Activated naive CD8-positive, alpha-beta T cell treated with anti-CD3 and anti-CD28 coated beads, Interleukin-2, amount 10 ng/mL, durations not matched to agents 7 days and 5 days (primary cell): ENCODE results near the gene SLC9A8. TPM values are rescaled to one million over a fixed set of nuclear protein-coding genes. Genes with fewer than 3 reads are reported as not detected.
A peak's percentile ranks its signal among the peaks of the same experiment; 100 is the strongest.
"Not testable (repeated sequence)": the region's sequence is repeated elsewhere in the genome, so short reads cannot be mapped to it uniquely, and the experiment has no call there.

Experiments
- ATAC-seq: fragments of 150-1000 bp; cut with Tn5 transposase; one replicate; pipeline ENCODE4 v1.10.0; 2021; ENCODE audit warnings: low read depth, moderate library complexity
- POLR2A ChIA-PET: fragments of 350-600 bp; sonication (Branson Sonifier 250); formaldehyde crosslinking; loops from one replicate; lab custom pipeline; 2021; ENCODE audit warnings: antibody characterized with exemption; lab: Charles Lee
- DNase-seq: peaks from one replicate; pipeline ENCODE4 v3.0.0; 2021
- H3K27ac Mint-ChIP-seq: one replicate; pipeline ENCODE4 v1.8.0; 2022; ENCODE audit warnings: mild to moderate bottlenecking, mixed read lengths
- H3K27me3 Mint-ChIP-seq: one replicate; pipeline ENCODE4 v1.8.0; 2022; ENCODE audit warnings: mild to moderate bottlenecking, moderate library complexity, mixed read lengths
- H3K36me3 Mint-ChIP-seq: one replicate; pipeline ENCODE4 v1.8.0; 2021; ENCODE audit warnings: mild to moderate bottlenecking, mixed read lengths
- H3K4me1 Mint-ChIP-seq: one replicate; pipeline ENCODE4 v1.8.0; 2021; ENCODE audit warnings: mixed read lengths
- H3K4me3 Mint-ChIP-seq: one replicate; pipeline ENCODE4 v1.8.0; 2022; ENCODE audit warnings: mild to moderate bottlenecking, moderate library complexity, mixed read lengths
- H3K9me3 Mint-ChIP-seq: one replicate; pipeline ENCODE4 v1.8.0; 2021; ENCODE audit warnings: mixed read lengths
- total RNA-seq, 2 experiments: library from RNA; stranded (reverse); gene quantifications; one replicate each; pipeline ENCODE4 v1.2.3, GENCODE V29; 2021

SLC9A8 gene
- total RNA-seq, 2 experiments from 2014 or later: 18.8 to 22.3 TPM

DNA sequence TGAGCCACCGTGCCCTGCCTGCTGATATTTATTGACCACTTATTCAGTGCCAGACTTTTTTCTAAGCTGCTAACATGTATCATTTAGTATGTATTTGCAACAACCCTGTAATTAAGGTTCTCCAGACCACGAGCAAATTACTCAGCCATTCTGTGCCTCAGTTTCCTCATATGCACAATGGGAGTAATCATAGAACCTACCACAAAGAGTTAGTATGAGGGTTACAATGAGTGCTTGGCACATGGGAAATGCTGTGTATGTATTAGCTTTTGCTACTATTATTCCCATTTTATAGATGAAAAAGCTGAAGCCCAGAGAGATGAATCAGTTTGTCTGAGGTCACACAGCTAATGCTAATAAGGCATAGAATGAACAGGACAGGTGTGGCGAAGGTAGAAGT lies 20.0 kb upstream of the SLC9A8 start:
- Mint-ChIP-seq H3K4me3 (no peak overlapping the region), H3K9me3 (no peaks in the 10 kb centered on the region), H3K27ac (no peak overlapping the region), H3K27me3 (peaks cover 24% of the 10 kb centered on the region), H3K36me3 (peaks cover 3% of the 10 kb centered on the region), H3K4me1 (peaks cover 17% of the 10 kb centered on the region)
- POLR2A ChIA-PET: no interaction called here
- ATAC-seq: no peak
- no peak for DNase-seq

DNA sequence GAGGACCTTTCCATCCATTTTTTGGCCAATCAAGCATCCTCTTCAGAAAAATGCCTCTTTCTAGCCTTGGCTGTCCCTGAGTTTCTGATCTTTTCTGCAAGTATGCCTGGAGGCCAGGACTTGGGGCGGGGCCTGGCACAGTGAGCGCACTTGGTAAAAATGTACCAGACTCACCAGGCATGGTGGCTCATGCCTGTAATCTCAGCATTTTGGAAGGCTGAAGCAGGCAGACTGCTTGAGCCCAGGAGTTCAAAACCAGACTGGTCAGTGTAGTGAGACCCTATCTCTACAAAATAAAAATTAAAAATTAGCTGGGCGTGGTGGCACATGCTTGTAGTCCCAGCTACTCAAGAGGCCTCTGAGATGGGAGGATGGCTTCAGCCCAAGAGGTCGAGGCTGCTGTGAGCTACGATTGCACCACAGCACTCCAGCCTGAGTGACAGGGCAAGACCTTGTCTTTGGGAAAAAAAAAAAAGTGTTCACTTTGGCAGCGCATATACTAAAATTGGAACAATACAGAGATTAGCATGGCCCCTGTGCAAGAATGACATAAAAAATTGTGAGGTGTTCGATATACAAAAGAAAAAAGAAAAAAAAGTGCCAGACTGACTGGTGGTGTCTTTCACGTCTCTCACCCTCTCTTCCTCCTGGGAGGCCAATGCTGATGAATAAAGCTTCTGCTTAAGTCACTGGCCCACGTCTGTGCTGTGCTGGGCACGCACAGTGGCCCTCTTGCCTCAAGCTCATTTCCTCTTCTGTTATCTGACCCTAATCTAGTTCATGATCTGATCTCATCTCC lies 18.1 kb upstream of the SLC9A8 start:
- Mint-ChIP-seq H3K9me3 (no peaks in the 10 kb centered on the region), H3K27me3 (peaks cover 28% of the 10 kb centered on the region), H3K36me3 (peaks cover 3% of the 10 kb centered on the region), H3K4me3 (no peak overlapping the region), H3K4me1 (peaks cover 18% of the 10 kb centered on the region), H3K27ac (peak overlapping the region; percentile 70)
- ATAC-seq: peak; percentile 68
- DNase-seq: no peak
- POLR2A ChIA-PET: no interaction called here

DNA sequence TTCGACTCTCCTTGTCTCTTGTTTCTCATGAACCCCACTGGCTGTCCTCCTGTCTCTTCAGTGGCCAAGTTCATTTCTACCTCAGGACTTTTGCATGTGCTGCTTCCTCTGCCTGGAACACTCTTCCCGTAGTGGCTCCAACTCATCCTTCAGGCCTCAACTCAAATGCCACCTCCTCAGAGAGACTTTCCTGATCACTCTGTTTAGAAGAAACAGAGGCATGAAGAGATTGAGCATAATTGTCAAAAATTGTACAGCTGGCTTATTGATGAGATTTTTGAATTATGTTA lies 17.5 kb upstream of the SLC9A8 start:
- Mint-ChIP-seq H3K4me1 (peaks cover 20% of the 10 kb centered on the region), H3K27me3 (peaks cover 28% of the 10 kb centered on the region), H3K9me3 (no peaks in the 10 kb centered on the region), H3K36me3 (peaks cover 3% of the 10 kb centered on the region), H3K4me3 (no peak overlapping the region), H3K27ac (peak overlapping the region; percentile 70)
- DNase-seq (no peak), ATAC-seq (no peak)
- POLR2A ChIA-PET: no interaction called here

DNA sequence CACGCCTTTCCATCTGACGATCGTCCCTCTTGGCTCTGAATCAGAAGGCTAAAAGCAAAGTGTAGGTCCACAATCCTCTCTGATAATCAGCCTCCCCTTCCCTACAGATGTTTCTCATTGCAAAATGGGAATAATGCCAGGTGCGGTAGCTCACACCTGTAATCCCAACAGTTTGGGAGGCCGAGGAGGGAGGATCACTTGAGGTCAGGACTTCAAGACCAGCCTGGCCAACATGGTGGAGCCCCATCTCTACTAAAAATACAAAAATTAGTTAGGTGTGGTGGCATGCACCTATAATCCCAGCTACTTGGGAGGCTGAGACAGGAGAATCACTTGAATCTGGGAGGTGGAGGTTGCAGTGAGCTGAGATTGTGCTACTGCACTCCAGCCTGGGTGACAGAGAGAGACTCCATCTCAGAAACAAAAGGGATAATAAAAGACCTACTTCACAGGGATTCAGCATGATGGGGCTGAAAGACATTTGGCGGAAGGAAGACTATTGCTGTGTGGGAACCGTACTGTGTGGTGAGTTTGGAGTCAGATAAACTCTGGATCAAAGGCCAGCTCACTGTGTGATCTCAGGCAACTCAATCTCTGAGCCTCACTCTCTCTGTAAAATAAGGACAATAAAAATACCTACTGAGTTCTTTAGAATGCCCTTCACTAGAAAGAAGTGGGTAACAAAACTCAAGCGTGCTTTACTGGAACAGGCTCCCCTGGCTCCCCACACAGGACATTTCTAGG lies 15.9 kb upstream of the SLC9A8 start:
- peaks cover 3% of the 10 kb centered on the region for H3K36me3 Mint-ChIP-seq
- H3K4me3 Mint-ChIP-seq: no peak overlapping the region
- ATAC-seq (no peak), DNase-seq (no peak)
- POLR2A ChIA-PET: no interaction called here
- H3K9me3 Mint-ChIP-seq: no peaks in the 10 kb centered on the region
- peaks cover 26% of the 10 kb centered on the region for H3K4me1 Mint-ChIP-seq
- H3K27me3 Mint-ChIP-seq: peaks cover 17% of the 10 kb centered on the region
- no peak overlapping the region for H3K27ac Mint-ChIP-seq

DNA sequence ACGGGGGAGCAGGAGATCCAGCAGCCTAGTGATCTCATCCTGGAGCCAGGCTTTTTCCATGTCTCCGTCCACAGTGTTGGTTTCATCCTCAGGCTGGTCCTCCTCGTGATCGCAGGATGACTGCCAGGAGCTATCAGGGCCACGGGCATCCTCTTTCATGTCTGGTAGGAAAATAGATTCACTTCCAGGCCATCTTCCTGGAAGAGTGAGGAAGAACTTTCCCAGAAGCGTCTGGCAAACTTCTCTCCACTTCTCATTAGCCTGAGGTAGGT lies 15.3 kb upstream of the SLC9A8 start:
- ATAC-seq (no peak), DNase-seq (no peak)
- H3K36me3 Mint-ChIP-seq: peaks cover 3% of the 10 kb centered on the region
- no peak overlapping the region for H3K4me3 Mint-ChIP-seq
- peaks cover 14% of the 10 kb centered on the region for H3K27me3 Mint-ChIP-seq
- POLR2A ChIA-PET: no interaction called here
- no peak overlapping the region for H3K27ac Mint-ChIP-seq
- H3K9me3 Mint-ChIP-seq: no peaks in the 10 kb centered on the region
- H3K4me1 Mint-ChIP-seq: peaks cover 26% of the 10 kb centered on the region

DNA sequence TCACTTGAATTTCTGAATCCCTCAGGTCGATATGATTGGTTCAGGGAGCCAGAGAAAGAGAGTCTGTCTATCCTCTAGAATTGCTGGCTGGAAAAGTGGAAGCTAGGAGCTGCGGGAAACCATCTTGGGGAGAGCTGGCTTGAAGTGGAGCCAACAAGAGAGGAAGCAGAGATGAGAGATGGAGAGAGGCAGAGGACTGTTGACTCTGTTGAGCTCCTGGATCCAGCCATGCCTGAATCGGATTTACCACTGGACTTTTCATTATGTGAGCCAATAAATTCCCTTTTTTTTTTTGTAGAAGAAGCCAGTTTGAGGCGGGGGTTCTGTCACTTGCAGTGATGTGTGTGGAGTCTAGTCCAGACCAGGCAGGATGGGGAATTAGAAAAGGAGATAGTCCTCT lies 13.9 kb upstream of the SLC9A8 start:
- Mint-ChIP-seq H3K27ac (no peak overlapping the region), H3K4me1 (peaks cover 30% of the 10 kb centered on the region), H3K4me3 (no peak overlapping the region), H3K27me3 (peaks cover 11% of the 10 kb centered on the region), H3K36me3 (peaks cover 2% of the 10 kb centered on the region), H3K9me3 (no peaks in the 10 kb centered on the region)
- POLR2A ChIA-PET: no interaction called here
- no peak for DNase-seq
- no peak for ATAC-seq

DNA sequence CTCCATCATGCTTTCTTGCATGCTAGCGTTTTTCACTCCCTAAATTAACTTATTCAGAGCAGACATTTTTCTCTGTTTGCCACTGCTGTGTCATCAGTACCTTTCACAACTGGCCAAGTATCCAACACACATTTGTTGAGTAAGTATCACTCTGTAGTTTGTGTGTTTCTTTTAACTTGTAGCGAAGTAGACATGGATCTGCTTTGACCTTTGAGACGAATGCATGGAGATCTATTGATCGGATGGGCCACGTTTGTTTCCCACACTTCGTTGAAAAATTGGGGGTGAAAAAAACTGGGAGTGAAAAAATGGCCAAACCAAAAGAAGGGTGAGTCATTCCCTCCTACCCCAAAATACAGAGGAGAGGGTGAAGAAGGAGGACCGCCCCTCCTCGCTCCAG lies 12.9 kb upstream of the SLC9A8 start:
- Mint-ChIP-seq H3K27me3 (peaks cover 11% of the 10 kb centered on the region), H3K9me3 (no peaks in the 10 kb centered on the region), H3K27ac (no peak overlapping the region), H3K4me3 (no peak overlapping the region), H3K36me3 (no peaks in the 10 kb centered on the region), H3K4me1 (peaks cover 31% of the 10 kb centered on the region)
- POLR2A ChIA-PET: no interaction called here
- ATAC-seq (no peak), DNase-seq (no peak)

DNA sequence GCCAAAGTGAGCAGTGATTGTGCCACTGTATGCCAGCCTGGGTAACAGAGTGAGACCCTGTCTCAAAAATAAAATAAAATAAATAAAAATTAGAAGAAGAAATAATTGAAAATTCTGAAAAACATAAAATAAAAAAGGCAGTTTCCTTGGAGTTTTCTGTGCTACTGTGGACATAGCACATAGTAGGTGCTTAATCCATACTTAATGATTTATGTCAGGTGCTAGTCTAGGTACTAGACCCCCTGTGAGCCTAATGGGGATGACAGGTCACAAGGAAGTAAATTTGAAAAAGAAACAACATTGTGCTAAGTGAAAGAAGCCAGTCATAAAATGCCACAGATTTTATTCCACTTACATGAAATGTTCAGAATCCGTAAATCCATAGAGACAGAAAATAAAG lies 9.2 kb upstream of the SLC9A8 start:
- Mint-ChIP-seq H3K4me1 (peaks cover 32% of the 10 kb centered on the region), H3K27me3 (peaks cover 3% of the 10 kb centered on the region), H3K9me3 (no peaks in the 10 kb centered on the region), H3K36me3 (no peaks in the 10 kb centered on the region), H3K4me3 (no peak overlapping the region), H3K27ac (no peak overlapping the region)
- DNase-seq (no peak), ATAC-seq (no peak)
- POLR2A ChIA-PET: no interaction called here

DNA sequence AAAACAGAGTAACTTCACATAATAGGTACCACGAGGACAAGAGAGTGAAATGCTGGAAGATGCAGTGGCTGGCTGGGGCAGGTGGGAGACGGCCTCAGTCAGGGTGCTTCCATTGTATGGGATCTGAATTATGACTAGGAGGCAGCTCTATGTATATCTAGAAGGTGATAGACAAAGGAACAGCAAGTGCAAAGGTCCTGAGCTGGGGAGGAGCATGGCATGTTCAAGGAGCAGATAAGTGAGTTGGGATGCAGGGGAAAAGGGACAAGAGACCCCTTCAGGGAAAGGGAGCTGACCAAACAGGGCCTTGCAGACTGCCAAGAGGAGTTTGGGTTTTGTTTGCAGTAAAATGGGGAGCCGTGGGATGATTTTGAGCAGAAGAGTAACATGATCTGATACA lies 8.3 kb upstream of the SLC9A8 start:
- POLR2A ChIA-PET: interaction anchor here (1.1 kb wide), 1 partner anchor 9 kb away, joined by 3 read pairs; the partner anchor contains the start of gene SLC9A8
- Mint-ChIP-seq H3K36me3 (no peaks in the 10 kb centered on the region), H3K4me3 (no peak overlapping the region), H3K9me3 (no peaks in the 10 kb centered on the region), H3K4me1 (peaks cover 32% of the 10 kb centered on the region), H3K27me3 (no peaks in the 10 kb centered on the region), H3K27ac (peak overlapping the region; percentile 20)
- ATAC-seq (no peak), DNase-seq (no peak)

DNA sequence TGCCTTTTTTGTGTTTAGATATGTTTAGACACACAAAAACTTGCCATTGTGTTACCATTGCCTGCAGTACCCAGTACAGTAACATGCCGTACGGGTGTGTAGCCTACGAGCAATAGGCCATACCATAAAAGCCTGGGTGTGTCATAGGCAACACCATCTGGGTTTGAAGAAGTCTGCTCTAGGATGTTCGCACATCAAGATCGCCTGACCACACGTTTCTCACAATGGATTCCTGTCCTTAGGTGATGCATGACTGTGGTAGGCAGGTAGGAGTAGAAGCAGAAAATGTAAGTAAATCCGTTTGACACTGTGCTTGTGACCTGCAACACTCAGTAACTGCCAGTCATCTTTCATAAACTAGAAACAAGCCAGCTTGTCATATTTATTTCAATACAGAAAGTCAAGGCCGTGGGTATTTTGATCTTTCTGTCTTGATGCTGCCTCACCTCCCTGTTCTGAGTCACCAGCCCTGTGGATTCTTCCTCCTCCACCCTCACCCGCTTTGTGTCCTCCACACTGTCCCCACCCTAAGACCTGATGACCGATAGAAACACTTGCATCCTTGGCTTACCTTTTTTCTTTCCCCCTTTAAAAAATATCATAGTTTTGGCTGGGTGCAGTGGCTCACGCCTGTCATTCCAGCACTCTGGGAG lies 7.3 kb upstream of the SLC9A8 start:
- DNase-seq, H3K9me3 Mint-ChIP-seq, H3K4me3 Mint-ChIP-seq, H3K27me3 Mint-ChIP-seq, H3K36me3 Mint-ChIP-seq: not testable (repeated sequence)
- peaks cover 27% of the 10 kb centered on the region for H3K4me1 Mint-ChIP-seq
- peak overlapping the region; percentile 64 for H3K27ac Mint-ChIP-seq
- POLR2A ChIA-PET: interaction anchor here (1.1 kb wide), 1 partner anchor 8 kb away, joined by 3 read pairs; the partner anchor contains the start of gene SLC9A8
- peak; percentile 62 for ATAC-seq

DNA sequence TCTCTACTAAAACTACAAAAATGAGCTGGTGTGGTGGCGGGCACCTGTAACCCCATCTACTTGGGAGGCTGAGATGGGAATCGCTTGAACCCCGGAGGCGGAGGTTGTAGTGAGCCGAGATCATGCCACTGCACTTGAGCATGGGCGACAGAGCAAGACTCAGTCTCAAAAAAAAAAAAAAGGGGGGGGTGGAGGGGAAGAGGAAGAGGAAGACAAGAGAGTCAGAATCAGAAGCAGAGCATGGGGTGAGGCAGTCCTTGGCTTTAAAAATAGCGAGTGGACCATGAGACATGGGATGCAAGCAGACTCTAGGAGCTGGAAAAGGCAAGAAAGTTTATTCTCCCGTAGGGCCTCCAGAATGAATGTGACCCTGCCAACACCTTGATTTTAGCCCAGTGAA lies 3.9 kb upstream of the SLC9A8 start:
- Mint-ChIP-seq H3K4me3 (no peak overlapping the region), H3K27ac (no peak overlapping the region)
- POLR2A ChIA-PET: no interaction called here

DNA sequence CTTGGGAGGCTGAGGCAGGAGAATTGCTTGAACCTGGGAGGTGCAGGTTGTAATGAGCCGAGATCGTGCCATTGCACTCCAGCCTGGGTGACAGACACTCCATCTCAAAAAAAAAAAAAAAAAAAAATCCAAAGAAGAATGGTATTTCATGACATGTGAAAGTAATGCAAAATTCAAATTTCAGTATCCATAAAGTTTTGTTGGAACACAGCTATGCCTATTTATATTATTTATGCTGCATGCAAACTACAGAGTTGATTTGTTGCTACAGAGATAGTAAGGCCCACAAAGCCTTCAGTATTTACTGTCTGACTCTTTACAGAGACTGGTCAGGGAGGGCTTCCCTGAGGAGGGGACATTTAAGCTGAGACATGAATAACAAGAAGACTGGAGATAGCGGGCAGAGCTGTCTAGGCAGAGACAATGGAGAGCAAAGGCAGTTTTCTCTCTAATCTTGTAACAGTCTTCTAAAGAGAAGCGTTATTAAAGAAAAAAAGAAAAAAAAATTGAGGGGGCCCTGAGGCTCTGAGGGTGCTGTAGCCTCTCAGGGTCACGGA lies 2.7 kb upstream of the SLC9A8 start:
- Mint-ChIP-seq H3K36me3 (peaks cover 1% of the 10 kb centered on the region), H3K27ac (no peak overlapping the region), H3K9me3 (no peaks in the 10 kb centered on the region), H3K4me1 (peaks cover 28% of the 10 kb centered on the region), H3K27me3 (no peaks in the 10 kb centered on the region), H3K4me3 (no peak overlapping the region)
- POLR2A ChIA-PET: no interaction called here
- ATAC-seq: no peak
- no peak for DNase-seq

More for the DNA sequence above, 3.9 kb upstream of the SLC9A8 start:
- H3K36me3 Mint-ChIP-seq: no peaks in the 10 kb centered on the region
- DNase-seq (no peak), ATAC-seq (no peak)
- H3K4me1 Mint-ChIP-seq: peaks cover 25% of the 10 kb centered on the region
- no peaks in the 10 kb centered on the region for H3K9me3 Mint-ChIP-seq
- H3K27me3 Mint-ChIP-seq: no peaks in the 10 kb centered on the region

DNA sequence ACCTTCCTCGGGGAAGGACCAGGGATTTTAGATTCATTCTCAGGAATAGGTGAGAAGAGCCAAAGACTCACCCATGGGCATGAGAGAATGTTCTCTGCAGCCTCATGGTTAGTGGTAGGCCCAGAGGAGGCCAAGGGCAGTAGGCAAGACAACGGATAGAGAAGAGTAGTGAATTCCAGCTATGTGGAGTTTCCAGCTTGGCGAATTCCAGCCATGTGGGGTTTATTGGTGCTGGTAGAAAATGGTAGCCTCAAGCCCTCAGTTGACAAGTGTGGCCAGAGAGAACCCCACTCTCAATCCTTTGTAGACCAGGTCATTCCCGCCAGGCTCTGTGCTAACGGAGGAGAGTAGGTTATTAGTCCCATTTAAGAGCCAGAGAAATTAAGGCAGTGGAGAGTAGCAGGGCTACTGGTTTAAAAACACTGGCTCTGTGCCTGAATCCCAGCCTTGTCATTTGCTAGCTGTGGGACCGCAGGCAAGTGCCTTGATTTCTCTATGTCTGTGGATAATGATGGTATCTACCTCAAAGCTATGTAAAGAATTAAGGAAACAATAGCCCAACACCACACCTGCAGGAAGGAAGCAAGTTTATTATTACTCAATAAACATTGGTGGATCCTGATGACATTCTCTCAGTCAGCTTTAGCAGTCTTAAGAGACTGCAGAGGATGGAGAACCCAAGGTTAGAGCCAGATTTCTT lies 2.0 kb upstream of the SLC9A8 start:
- H3K9me3 Mint-ChIP-seq: no peaks in the 10 kb centered on the region
- H3K36me3 Mint-ChIP-seq: peaks cover 6% of the 10 kb centered on the region
- POLR2A ChIA-PET: no interaction called here
- H3K4me1 Mint-ChIP-seq: peaks cover 25% of the 10 kb centered on the region
- H3K27me3 Mint-ChIP-seq: no peaks in the 10 kb centered on the region
- ATAC-seq (no peak), DNase-seq (no peak)
- no peak overlapping the region for H3K4me3 Mint-ChIP-seq
- no peak overlapping the region for H3K27ac Mint-ChIP-seq
